ENCODE results near the gene GPR31.

DNA sequence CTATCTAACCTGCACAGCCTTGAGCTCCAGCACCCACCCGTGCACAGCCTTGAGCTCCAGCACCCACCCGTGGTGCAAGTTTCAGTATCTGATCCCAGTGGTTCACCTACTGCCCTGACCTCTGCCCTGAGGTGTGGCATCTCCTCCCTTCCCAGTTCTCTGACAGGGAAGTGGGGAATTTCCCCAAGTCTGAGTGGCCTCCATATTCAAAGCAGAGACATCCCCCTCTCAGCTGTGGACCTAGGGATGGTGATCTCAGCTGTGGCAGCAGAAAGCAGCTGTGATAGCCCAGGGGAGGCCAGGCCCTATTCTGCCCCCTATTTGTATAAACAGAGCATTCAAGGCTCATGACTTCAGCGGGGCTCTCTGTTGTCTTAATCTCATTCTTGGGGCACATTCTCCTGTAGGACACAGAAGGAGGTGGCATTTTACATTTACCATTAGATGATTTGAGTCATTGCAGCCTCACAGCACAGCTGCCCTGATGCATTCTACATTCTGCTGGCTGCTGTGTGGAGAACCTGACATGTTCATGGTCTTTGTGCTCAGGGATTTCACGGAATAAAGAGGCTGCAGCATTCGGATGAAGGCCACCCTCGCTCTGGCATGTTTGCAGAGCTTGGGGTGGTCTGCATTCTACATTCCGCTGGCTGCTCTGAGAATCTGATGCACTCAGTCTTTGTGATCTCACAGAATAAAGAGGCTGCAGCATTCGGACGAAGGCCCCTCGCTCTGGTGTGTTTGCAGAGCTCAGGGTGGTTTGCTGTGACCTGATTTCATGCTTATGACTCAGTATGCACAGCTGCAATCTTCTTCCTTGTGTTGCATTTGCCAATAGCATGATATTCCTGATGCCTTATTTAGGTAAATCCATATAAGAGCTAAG, 16.9 kb downstream of the GPR31 start:
- TF ChIP-seq CTCF (IDR thresholded peaks at IDR 0.05) (no peak), EP300 (IDR thresholded peaks at IDR 0.05) (no peak), POLR2A (IDR thresholded peaks at IDR 0.05) (no peak)
